Right lobe of liver (tissue), 6 donors: ENCODE measurements around the gene GPR180. TPM values are rescaled to one million over a fixed set of nuclear protein-coding genes. Genes with fewer than 3 reads are reported as not detected.

Experiments
- ATAC-seq, 4 donors: fragments of 200-7000 bp; cut with Tn5 transposase; one replicate each; pipeline ENCODE4 v1.9.1; 2020; ENCODE audit warnings: mild to moderate bottlenecking in 4 of 4, moderate library complexity in 4 of 4
- DNase-seq, 3 donors: peaks; one replicate each; pipeline ENCODE4 v3.0.0-alpha.2; 2020
- H3K27ac ChIP-seq, 3 donors: fragments of 200-600 bp; one replicate each; pipeline ENCODE4 v1.8.0; 2022
- H3K27me3 ChIP-seq, 2 donors: fragments of 200-600 bp; one replicate each; pipeline ENCODE4 v1.8.0; 2022
- H3K36me3 ChIP-seq, 4 donors: fragments of 200-600 bp; sonication (generic) in 1 of 4; one replicate each; pipeline versions ENCODE4 v1.5.1 to v1.8.0; 2017 to 2022; ENCODE audit warnings: control low read depth in 1 of 4
- H3K4me1 ChIP-seq, 4 donors: fragments of 200-600 bp; sonication (generic) in 1 of 4; one replicate each; pipeline versions ENCODE4 v1.5.1 to v1.8.0; 2017 to 2022; ENCODE audit warnings: control low read depth in 1 of 4
- H3K4me3 ChIP-seq, 3 donors: fragments of 200-600 bp; one replicate each; pipeline ENCODE4 v1.8.0; 2022
- H3K9me3 ChIP-seq, 4 donors: fragments of 200-600 bp; sonication (generic) in 1 of 4; one replicate each; pipeline versions ENCODE4 v1.5.1 to v1.8.0; 2017 to 2022; ENCODE audit warnings: control low read depth in 1 of 4
- POLR2A ChIP-seq: fragments of 450-650 bp; IDR thresholded peaks from one replicate; pipeline ENCODE4 v1.6.1; 2017; ENCODE audit warnings: antibody characterized with exemption, mild to moderate bottlenecking
- WGBS: methylation state at CpG from one replicate; pipeline ENCODE4 v1.1.6; 2018; ENCODE audit warnings: low coverage, low lambda C conversion rate; ENCODE audit not compliant: insufficient coverage; ENCODE audit errors: missing lambda C conversion rate; 5-methylcytosine and 5-hydroxymethylcytosine counted together
- intact Hi-C, 2 donors: fragments of 100-400 bp; cut with DNase I; formaldehyde crosslinking; loops; one replicate each; pipeline versions ENCODE4 v1.11.2 to v1.14.1; 2022
- total RNA-seq, 6 experiments: library from RNA; depleted of rRNA in 2 of 6; stranded (reverse); fragments of >200 nt in 2 of 6; fragmentation: NEBNext Ultra II Directional in 3 of 6; extraction: Animal tissue kit (Norgen Biotek cat#: 25700) in 3 of 6; gene quantifications; one replicate each; pipeline versions ENCODE4 v1.1.0 to v1.2.4, GENCODE V29; 2016 to 2023
- TF ChIP-seq, protein P1 (sequence below), 4 donors: fragments of 200-600 bp in 3 of 4; fragments of 450-650 bp in 1 of 4; IDR thresholded peaks; one replicate each; pipeline versions ENCODE4 v1.5.1 to v1.8.0; 2016 to 2022; ENCODE audit warnings: antibody characterized with exemption in 4 of 4, mild to moderate bottlenecking in 2 of 4
- donor health status: DM: no; HTN: yes; CAD: no.
- donor health status: DM: no; HTN: no; CAD: no.
- donor health status: DM: no; HTN: no; CAD: no.
- donor health status: DM: no; HTN: yes; CAD: no.
- donor health status: DM: no; HTN: yes; CAD: no.

GPR180 gene
- total RNA-seq, 6 experiments from 2014 or later, result 4.1 to 7.9 (median 5.0) TPM

DNA sequence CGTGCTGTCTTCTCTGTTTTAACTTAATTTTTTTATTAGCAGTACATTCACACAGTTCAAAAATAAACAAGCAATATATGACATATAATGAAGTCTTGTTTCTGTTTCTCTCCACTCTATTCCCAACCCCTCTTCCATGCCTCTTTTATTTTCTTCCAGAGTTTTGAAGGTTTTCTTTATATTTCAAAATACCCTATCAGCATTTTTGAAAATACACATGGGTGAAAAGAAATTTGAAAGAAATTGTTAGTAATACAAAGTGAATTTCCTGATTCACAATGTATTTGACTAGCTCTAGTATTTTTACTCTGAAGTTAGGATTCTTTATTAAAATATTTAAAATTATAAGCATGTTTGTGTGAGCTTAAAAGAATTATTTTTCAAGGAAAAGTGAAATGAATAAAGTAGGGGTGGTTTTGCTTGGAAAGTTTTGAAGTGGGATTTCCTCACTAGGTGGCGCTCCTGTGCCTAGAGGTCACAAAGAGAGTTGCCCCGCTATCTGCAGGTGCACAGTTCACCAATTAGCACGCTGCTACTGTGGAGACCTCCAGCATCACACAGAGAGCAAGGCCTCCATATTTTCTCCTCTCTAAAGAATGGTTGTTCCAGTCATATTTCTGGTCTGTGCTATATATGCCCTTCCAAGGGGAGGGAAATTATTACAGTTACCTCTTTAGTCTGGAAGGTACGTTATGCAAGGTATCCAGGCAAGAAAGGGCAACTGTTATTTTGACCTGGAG is 73.1 kb downstream of the GPR180 start:
- DNase-seq (peak; percentile 45 to 57 (median 53)), ATAC-seq (peak; percentile 76 to 80 (median 78))
- intact Hi-C loops, result no loop called here
- no peaks in the 10 kb centered on the region for H3K27me3 ChIP-seq
- H3K36me3 ChIP-seq, result no peaks in the 10 kb centered on the region
- no peak overlapping the region for H3K4me3 ChIP-seq
- TF ChIP-seq, protein P1, sequence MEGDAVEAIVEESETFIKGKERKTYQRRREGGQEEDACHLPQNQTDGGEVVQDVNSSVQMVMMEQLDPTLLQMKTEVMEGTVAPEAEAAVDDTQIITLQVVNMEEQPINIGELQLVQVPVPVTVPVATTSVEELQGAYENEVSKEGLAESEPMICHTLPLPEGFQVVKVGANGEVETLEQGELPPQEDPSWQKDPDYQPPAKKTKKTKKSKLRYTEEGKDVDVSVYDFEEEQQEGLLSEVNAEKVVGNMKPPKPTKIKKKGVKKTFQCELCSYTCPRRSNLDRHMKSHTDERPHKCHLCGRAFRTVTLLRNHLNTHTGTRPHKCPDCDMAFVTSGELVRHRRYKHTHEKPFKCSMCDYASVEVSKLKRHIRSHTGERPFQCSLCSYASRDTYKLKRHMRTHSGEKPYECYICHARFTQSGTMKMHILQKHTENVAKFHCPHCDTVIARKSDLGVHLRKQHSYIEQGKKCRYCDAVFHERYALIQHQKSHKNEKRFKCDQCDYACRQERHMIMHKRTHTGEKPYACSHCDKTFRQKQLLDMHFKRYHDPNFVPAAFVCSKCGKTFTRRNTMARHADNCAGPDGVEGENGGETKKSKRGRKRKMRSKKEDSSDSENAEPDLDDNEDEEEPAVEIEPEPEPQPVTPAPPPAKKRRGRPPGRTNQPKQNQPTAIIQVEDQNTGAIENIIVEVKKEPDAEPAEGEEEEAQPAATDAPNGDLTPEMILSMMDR (IDR thresholded peaks at IDR 0.05), result peak; percentile 48 to 83 (median 72)
- no peak for TF ChIP-seq POLR2A
- H3K4me1 ChIP-seq, result no peaks in the 10 kb centered on the region
- 22% methylated on average over 5 of the region's 5 CpGs for WGBS
- no peaks in the 10 kb centered on the region for H3K9me3 ChIP-seq
- no peak overlapping the region for H3K27ac ChIP-seq

- intact Hi-C loops, result no loop called here
- no peak for DNase-seq
- H3K4me3 ChIP-seq, result no peak overlapping the region
- no peak for ATAC-seq
- no peak overlapping the region for H3K27ac ChIP-seq
- no peaks in the 10 kb centered on the region for H3K27me3 ChIP-seq
- TF ChIP-seq, protein P1 (IDR thresholded peaks at IDR 0.05), result no peak
- no peak for TF ChIP-seq POLR2A
- 82% methylated on average over 2 of the region's 2 CpGs for WGBS
- no peaks in the 10 kb centered on the region for H3K36me3 ChIP-seq
- no peaks in the 10 kb centered on the region for H3K9me3 ChIP-seq
- no peaks in the 10 kb centered on the region for H3K4me1 ChIP-seq
Observed at GRCh38 chr13:94677799-94678198, 76.1 kb downstream of the GPR180 start.

DNA sequence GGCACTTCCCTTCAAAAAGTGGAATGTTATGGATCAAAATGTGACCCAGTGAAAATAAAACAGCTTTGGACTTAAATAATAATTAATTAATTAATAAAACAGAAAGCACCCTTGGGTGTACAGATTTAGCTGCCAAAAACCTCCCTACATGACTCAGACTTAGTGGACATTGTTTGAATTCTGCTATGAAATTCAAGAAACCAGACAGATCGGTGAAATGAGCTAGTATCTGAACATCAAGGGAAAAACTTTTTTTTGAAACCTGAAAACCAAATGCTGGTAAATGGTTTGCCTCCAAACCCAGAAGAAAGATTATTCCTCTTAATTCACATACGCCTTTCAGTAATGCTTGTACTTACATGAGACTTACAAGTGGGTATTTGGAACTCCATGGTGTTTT is 77.2 kb downstream of the GPR180 start:
- no peak for ATAC-seq
- intact Hi-C loops, result no loop called here
- no peak for TF ChIP-seq POLR2A
- TF ChIP-seq, protein P1 (IDR thresholded peaks at IDR 0.05), result no peak
- Histone ChIP-seq H3K4me3 (no peak overlapping the region), H3K27ac (no peak overlapping the region), H3K9me3 (no peaks in the 10 kb centered on the region), H3K36me3 (no peaks in the 10 kb centered on the region), H3K4me1 (no peaks in the 10 kb centered on the region), H3K27me3 (no peaks in the 10 kb centered on the region)
- no peak for DNase-seq
- 83% methylated on average over 2 of the region's 2 CpGs for WGBS

GRCh38 chr13:94679614-94680013 is 78.0 kb downstream of the GPR180 start:
- H3K4me3 ChIP-seq, result no peak overlapping the region
- no peak for DNase-seq
- ATAC-seq, result no peak
- H3K9me3 ChIP-seq, result no peaks in the 10 kb centered on the region
- H3K4me1 ChIP-seq, result no peaks in the 10 kb centered on the region
- H3K27ac ChIP-seq, result no peak overlapping the region
- intact Hi-C loops, result no loop called here
- no peaks in the 10 kb centered on the region for H3K27me3 ChIP-seq
- 77% methylated on average over 6 of the region's 6 CpGs for WGBS
- no peak for TF ChIP-seq POLR2A
- no peaks in the 10 kb centered on the region for H3K36me3 ChIP-seq

- no peak for ATAC-seq
- no peaks in the 10 kb centered on the region for H3K9me3 ChIP-seq
- H3K4me3 ChIP-seq, result no peak overlapping the region
- WGBS, result 32% methylated on average over 2 of the region's 2 CpGs
- no peak overlapping the region for H3K27ac ChIP-seq
- no peaks in the 10 kb centered on the region for H3K4me1 ChIP-seq
- DNase-seq, result no peak
- H3K36me3 ChIP-seq, result no peaks in the 10 kb centered on the region
- intact Hi-C loops, result no loop called here
- TF ChIP-seq POLR2A, result no peak
- TF ChIP-seq, protein P1 (IDR thresholded peaks at IDR 0.05), result no peak
- H3K27me3 ChIP-seq, result no peaks in the 10 kb centered on the region
Observed at GRCh38 chr13:94682229-94682628, 80.6 kb downstream of the GPR180 start.
